ENCODE data around the gene GTPBP4. TPM values are rescaled to one million over a fixed set of nuclear protein-coding genes. Genes with fewer than 3 reads are reported as not detected.

GTPBP4 gene
- total RNA-seq = 100 to 1,000 TPM; 147 to 150 TPM

- POLR2A ChIA-PET = interaction anchor here (0.5 to 0.8 kb wide), 4 partner anchors 55 to 103 kb away, joined by 3 read pairs; partner anchors contain the start of genes IDI1 and WDR37
- CTCF ChIA-PET = no interaction called here
Measured at GRCh38 chr10:987870-988666, at the start of gene GTPBP4. GTPBP4 (plus strand) TSS chr10:988434; CDS start chr10:988480, 46 bp downstream.

- POLR2A ChIA-PET = no interaction called here
- CTCF ChIA-PET = no interaction called here
Measured at GRCh38 chr10:938941-939678, 49.1 kb upstream of the GTPBP4 start.

DNA sequence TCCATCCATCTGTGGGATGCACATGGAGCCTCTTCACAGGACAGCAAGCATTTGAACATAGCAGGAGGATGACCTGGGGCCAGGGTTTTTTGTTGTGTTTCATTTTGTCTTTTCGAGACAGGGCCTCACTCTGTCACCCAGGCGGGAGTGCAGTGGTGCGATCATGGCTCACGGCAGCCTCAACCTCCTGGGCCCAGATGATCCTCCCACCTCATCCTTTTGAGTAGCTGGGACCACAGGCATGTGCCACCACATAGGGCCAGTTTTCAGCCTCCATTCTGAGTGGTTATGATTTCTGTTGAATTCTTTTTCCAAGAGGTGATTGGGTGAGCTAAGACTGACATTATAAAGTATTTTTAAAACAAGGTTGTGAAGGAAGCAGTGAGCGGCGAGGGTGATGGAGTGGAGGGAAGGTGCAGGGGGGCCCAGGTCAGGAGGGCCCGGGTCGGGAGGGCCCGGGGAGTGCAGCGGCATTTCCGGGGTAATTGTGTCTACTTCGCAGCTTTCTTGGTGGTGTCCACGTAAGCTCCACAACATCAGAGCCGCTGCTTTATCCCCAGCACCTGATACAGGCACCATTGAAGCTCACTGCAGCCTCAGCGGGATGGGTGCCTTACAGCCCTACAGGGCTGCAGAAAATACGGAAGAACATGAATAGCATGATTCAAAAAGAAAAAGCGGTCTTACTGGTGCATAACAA, 44.8 kb upstream of the GTPBP4 start:
- ChIA-PET CTCF (no interaction called here), POLR2A (no interaction called here)

GRCh38 chr10:944034-944831, 44.0 kb upstream of the GTPBP4 start:
- POLR2A ChIA-PET = no interaction called here
- CTCF ChIA-PET = interaction anchor here (0.6 kb wide), 1 partner anchor 85 kb away, joined by 3 read pairs; no protein-coding TSS in a partner anchor

DNA sequence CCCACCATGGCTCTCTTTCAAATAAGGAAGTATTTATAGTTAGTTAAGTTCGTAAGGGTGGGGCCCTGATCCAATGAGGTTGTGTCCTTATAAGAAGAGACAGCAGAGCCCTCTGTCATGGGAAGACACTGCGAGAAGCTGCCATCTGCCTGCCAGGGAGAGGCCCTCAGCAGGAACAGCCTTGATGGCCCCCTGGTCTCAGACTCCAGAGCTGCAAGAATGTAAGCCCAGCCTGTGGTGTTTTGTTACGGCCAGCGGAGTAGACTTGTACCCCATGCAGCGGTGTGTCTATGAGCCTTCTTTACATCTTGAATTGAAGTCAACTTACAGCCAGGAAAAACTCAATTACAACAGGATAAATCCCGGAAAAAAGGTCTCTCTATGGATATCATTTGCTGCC, 42.5 kb upstream of the GTPBP4 start:
- ChIA-PET POLR2A (interaction anchor here (0.7 kb wide), 1 partner anchor 14 kb away, joined by 6 read pairs; no protein-coding TSS in a partner anchor), CTCF (no interaction called here)

GRCh38 chr10:947051-947450, 41.2 kb upstream of the GTPBP4 start:
- POLR2A ChIA-PET = no interaction called here

GRCh38 chr10:947881-948280, 40.4 kb upstream of the GTPBP4 start:
- CTCF ChIA-PET = no interaction called here
- POLR2A ChIA-PET = no interaction called here

More at GRCh38 chr10:947051-947450, 41.2 kb upstream of the GTPBP4 start:
- CTCF ChIA-PET = no interaction called here

DNA sequence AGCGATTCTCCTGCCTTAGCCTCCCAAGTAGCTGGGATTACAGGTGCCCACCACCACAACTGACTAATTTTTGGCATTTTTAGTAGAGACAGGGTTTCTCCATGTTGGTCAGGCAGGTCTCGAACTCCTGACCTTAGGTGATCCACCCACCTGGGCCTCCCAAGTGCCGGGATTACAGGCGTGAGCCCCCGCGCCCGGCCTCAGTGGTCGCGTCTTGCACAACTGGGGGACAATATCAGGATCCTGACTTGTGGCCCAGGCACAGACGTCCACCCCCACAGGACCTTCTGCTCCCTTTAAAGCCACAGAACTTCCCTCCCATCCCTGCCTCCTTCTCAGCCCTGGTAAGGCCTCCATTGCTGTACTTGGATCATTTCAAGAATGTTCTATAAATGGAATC, 39.9 kb upstream of the GTPBP4 start:
- ChIA-PET CTCF (no interaction called here), POLR2A (no interaction called here)

DNA sequence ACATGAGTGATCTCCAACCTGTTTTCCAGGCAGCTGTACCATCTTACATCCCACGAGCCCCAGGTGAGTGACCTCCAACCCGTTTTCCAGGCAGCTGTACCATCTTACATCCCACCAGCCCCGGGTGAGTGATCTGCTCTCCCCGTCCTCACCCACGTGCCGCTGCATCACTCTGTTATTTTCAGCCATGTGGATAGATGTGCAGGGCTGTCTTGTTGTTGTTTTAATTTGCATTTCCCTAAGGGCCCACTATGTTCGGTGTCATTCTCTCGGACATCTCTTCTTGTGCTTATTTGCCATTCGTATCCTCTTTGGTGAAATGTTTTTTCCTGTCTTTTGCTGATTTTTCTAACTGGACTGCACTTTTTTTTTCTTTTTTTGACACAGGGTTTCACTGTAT, 38.8 kb upstream of the GTPBP4 start:
- CTCF ChIA-PET = no interaction called here
- POLR2A ChIA-PET = no interaction called here

GRCh38 chr10:953836-954235, 34.4 kb upstream of the GTPBP4 start:
- POLR2A ChIA-PET = no interaction called here

DNA sequence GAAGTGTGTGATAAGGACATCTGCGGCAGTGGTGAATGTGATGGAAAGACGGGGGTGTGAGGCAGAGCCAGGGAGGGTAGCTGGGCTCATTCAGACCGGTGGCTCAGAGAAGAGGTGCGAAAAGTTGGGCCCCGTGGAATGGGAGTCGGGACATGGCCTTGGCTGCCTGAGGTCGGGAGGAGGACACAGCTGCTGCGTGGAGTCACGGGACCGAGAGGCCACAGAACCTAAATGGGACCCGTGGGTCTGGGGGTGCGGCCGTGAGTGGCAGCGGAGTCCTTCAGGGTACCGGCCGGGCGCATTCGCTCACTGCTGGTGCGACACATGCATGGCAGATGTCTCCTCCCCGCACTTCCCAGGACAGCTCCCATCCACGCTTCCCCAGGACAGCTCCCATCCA, 33.8 kb upstream of the GTPBP4 start:
- ChIA-PET CTCF (no interaction called here), POLR2A (no interaction called here)

More at GRCh38 chr10:953836-954235, 34.4 kb upstream of the GTPBP4 start:
- CTCF ChIA-PET = no interaction called here

GRCh38 chr10:955127-955819, 33.0 kb upstream of the GTPBP4 start:
- CTCF ChIA-PET = no interaction called here

GRCh38 chr10:955820-956217, 32.4 kb upstream of the GTPBP4 start:
- ChIA-PET POLR2A (no interaction called here), CTCF (no interaction called here)

More at GRCh38 chr10:955127-955819, 33.0 kb upstream of the GTPBP4 start:
- POLR2A ChIA-PET = no interaction called here

DNA sequence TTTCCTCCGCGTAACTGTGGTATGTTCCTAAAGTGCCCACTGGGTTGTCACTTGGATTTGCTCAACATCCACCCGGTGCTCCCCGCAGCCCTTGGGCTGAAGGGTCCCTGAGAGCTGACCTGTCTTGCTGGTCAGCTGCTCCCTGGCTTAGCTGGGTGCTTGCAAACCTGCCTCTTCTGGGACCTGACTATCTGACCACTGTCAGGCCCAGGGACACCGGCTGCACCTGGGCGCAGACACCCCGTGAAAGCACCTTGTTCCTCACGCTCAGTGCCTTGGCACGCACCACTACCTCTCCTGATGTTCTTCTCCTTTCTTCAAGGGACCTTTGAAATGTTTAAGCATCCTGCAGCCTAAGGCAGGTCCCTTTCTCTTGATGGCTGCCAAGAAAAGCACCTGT, 30.1 kb upstream of the GTPBP4 start:
- CTCF ChIA-PET = no interaction called here

GRCh38 chr10:958856-959255, 29.4 kb upstream of the GTPBP4 start:
- POLR2A ChIA-PET = no interaction called here

More for the DNA sequence above, 30.1 kb upstream of the GTPBP4 start:
- POLR2A ChIA-PET = no interaction called here

DNA sequence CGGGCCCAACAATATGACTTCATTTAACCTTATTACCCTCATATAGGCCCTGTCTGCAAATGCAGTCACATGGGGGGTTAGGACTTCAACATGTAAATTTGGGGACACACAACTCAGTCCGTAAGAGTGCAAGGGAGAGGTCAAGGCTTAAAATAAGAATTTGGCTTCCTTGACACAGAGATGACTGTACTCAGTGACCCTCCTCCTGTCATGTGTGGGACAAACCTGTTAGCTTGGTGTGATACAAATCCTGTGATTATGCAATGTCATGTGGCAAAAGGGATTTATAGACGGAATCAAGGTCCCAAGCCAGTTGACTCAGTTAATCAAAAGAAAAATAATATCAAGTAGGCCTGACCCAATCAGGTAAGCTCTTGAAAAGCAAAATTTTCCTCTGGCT, 25.9 kb upstream of the GTPBP4 start:
- CTCF ChIA-PET = interaction anchor here (0.7 kb wide), 2 partner anchors 12 to 390 kb away, joined by 3 read pairs; no protein-coding TSS in a partner anchor
- POLR2A ChIA-PET = no interaction called here

More at GRCh38 chr10:958856-959255, 29.4 kb upstream of the GTPBP4 start:
- CTCF ChIA-PET = no interaction called here

DNA sequence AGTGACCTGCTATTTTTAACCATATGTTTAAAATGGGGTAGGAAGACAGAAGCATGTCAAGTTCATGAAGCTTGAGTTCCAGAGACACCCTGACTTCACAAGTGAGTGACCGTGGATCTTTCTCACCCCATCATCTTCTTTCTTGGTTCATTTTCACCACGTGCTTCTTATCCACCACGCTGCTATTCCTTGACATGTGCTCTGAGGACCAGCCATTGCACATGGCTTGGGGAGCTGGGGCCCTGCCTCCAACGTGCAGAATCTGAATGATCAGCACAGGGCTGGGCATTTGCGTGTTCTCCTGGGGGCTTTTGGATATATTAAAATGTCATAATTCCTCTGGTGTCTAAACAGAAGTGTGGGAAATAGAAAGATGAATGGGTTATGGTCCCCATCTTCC, 25.0 kb upstream of the GTPBP4 start:
- CTCF ChIA-PET = no interaction called here
- POLR2A ChIA-PET = no interaction called here

GRCh38 chr10:963655-964054, 24.6 kb upstream of the GTPBP4 start:
- ChIA-PET POLR2A (no interaction called here), CTCF (no interaction called here)

GRCh38 chr10:964321-964987, 23.8 kb upstream of the GTPBP4 start:
- POLR2A ChIA-PET = no interaction called here
- CTCF ChIA-PET = no interaction called here
